Stimulated activated CD4-positive, alpha-beta T cell treated with anti-CD3 and anti-CD28 coated beads, Interleukin-2, amount 100 ng/mL, for 4 hours (primary cell): ENCODE results near the gene COL4A1.

ENCODE experiments used
- DNase-seq: peaks from one replicate; pipeline ENCODE4 v3.0.0-alpha.2; 2020; ENCODE audit warnings: low read depth

COL4A1 gene

GRCh38 chr13:110109910-110110309 is 197.0 kb downstream of the COL4A1 start:
- DNase-seq, result no peak

- no peak for DNase-seq
These were observed 197.7 kb downstream of the COL4A1 start for GRCh38 chr13:110109140-110109783.

- DNase-seq, result no peak
These were observed 198.4 kb downstream of the COL4A1 start for GRCh38 chr13:110108348-110109139.

GRCh38 chr13:110107568-110108347 is 199.2 kb downstream of the COL4A1 start:
- DNase-seq, result no peak

GRCh38 chr13:110106726-110107125 is 200.2 kb downstream of the COL4A1 start:
- no peak for DNase-seq

- DNase-seq, result no peak
These were observed 201.8 kb downstream of the COL4A1 start for GRCh38 chr13:110105136-110105535.

- no peak for DNase-seq
These were observed 203.4 kb downstream of the COL4A1 start for GRCh38 chr13:110103534-110103933.

GRCh38 chr13:110103026-110103425 is 203.9 kb downstream of the COL4A1 start:
- no peak for DNase-seq

GRCh38 chr13:110102053-110102452 is 204.9 kb downstream of the COL4A1 start:
- DNase-seq, result no peak

GRCh38 chr13:110099922-110100321 is 207.0 kb downstream of the COL4A1 start:
- DNase-seq, result no peak
